ENCODE data around the gene DMAC2L. TPM values are rescaled to one million over a fixed set of nuclear protein-coding genes. Genes with fewer than 3 reads are reported as not detected.
"Not testable (repeated sequence)": the region's sequence is repeated elsewhere in the genome, so short reads cannot be mapped to it uniquely, and the experiment has no call there.

DMAC2L gene
- total and polyA plus RNA-seq, 10 of the 15 experiments (the other 5 are each of a cell fraction or from before 2014, with no cell fraction given), result 9.5 to 76.3 (median 28.2) TPM

DNA sequence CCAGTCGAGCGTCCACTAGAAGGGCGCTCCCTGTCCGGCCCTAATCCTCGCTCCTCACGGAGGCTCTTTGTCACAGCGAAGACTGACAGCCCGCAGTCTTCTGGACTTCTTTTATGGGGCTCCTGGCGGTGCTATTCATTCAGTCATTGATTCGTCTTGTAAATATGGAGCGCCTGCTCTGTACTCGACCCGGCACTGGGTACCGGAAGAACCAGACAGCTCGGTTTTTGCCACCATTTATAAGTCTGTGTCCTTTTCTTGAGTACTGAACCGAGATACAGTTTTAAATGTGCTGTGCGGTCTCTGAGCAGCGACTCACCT is 570 bp downstream of the DMAC2L start (continued):
- TF ChIP-seq, protein P1, sequence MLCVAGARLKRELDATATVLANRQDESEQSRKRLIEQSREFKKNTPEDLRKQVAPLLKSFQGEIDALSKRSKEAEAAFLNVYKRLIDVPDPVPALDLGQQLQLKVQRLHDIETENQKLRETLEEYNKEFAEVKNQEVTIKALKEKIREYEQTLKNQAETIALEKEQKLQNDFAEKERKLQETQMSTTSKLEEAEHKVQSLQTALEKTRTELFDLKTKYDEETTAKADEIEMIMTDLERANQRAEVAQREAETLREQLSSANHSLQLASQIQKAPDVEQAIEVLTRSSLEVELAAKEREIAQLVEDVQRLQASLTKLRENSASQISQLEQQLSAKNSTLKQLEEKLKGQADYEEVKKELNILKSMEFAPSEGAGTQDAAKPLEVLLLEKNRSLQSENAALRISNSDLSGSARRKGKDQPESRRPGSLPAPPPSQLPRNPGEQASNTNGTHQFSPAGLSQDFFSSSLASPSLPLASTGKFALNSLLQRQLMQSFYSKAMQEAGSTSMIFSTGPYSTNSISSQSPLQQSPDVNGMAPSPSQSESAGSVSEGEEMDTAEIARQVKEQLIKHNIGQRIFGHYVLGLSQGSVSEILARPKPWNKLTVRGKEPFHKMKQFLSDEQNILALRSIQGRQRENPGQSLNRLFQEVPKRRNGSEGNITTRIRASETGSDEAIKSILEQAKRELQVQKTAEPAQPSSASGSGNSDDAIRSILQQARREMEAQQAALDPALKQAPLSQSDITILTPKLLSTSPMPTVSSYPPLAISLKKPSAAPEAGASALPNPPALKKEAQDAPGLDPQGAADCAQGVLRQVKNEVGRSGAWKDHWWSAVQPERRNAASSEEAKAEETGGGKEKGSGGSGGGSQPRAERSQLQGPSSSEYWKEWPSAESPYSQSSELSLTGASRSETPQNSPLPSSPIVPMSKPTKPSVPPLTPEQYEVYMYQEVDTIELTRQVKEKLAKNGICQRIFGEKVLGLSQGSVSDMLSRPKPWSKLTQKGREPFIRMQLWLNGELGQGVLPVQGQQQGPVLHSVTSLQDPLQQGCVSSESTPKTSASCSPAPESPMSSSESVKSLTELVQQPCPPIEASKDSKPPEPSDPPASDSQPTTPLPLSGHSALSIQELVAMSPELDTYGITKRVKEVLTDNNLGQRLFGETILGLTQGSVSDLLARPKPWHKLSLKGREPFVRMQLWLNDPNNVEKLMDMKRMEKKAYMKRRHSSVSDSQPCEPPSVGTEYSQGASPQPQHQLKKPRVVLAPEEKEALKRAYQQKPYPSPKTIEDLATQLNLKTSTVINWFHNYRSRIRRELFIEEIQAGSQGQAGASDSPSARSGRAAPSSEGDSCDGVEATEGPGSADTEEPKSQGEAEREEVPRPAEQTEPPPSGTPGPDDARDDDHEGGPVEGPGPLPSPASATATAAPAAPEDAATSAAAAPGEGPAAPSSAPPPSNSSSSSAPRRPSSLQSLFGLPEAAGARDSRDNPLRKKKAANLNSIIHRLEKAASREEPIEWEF (IDR thresholded peaks at IDR 0.05; ENCODE audit: insufficient replicate concordance, low read depth, low read length), result no peak
- no peak for TF ChIP-seq NR2F1 (conservative IDR thresholded peaks at IDR 0.05)
- peak; percentile 63; the same call in 1 of the 2 replicates for TF ChIP-seq SMARCA5 (IDR thresholded peaks at IDR 0.05)
- no peak for TF ChIP-seq KAT2A (conservative IDR thresholded peaks at IDR 0.05; ENCODE audit: control insufficient read depth, low read depth, low read length)

DNA sequence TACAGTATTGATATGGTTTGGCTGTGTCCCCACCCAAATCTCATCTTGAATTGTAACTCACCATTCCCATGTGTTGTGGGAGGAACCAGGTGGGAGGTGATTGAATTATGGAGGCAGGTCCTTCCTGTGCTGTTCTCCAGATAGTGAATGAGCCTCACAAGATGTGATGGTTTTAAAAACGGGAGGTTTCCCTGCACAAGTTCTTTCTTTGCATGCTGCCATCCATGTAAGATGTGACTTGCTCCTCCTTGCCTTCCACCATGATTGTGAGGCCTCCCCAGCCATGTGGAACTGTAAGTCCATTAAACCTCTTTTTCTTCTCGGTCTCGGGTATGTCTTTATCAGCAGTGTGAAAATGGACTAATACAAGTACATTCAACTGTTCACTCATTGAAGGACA is 2.0 kb downstream of the DMAC2L start:
- H3K27ac ChIP-seq (ENCODE audit: control insufficient read depth, insufficient read depth); SMC1A ChIA-PET (ENCODE audit: uncharacterized antibody, unreplicated experiment); H4K20me1 ChIP-seq (ENCODE audit: control insufficient read depth, insufficient read depth); H3K4me3 ChIP-seq; H3K36me3 ChIP-seq (ENCODE audit: control insufficient read depth in 2 of 2, insufficient read depth in 2 of 2, low read length in 1 of 2); DNase-seq (ENCODE audit: low read depth, low spot score); H3K4me2 ChIP-seq (ENCODE audit: control insufficient read depth, insufficient read depth); H2AFZ ChIP-seq (ENCODE audit: control insufficient read depth, low read depth, low read length); in situ Hi-C loops (cut with MboI); ATAC-seq; POLR2A ChIA-PET; FAIRE-seq; H3K9me3 ChIP-seq (replicated peaks; ENCODE audit: control insufficient read depth, insufficient read depth, low read length); CTCF ChIA-PET; H3K9ac ChIP-seq (ENCODE audit: control insufficient read depth, insufficient read depth, low read length); RAD21 ChIA-PET (ENCODE audit: unreplicated experiment); H3K27me3 ChIP-seq (replicated peaks in 1 of 2; ENCODE audit: control insufficient read depth in 2 of 2, insufficient read depth in 2 of 2, low read length in 1 of 2); BruUV-seq (replicated peaks): not testable (repeated sequence)
- H3K79me2 ChIP-seq (ENCODE audit: control insufficient read depth, insufficient read depth, low read length), result peaks cover 36% of the 10 kb centered on the region
- TF ChIP-seq KLF5 (IDR thresholded peaks at IDR 0.05; ENCODE audit: partially characterized antibody), result peak; percentile 34
- intact Hi-C loops (cut with micrococcal nuclease; ENCODE audit: unreplicated experiment), result loop anchor here (5.0 to 10.0 kb wide), 2 partner anchors 452 to 511 kb away; no protein-coding TSS in a partner anchor
- H3K4me1 ChIP-seq (ENCODE audit: control insufficient read depth, insufficient read depth, low read length), result peaks cover 13% of the 10 kb centered on the region
- 81% methylated on average over 3 of the region's 3 CpGs for WGBS (ENCODE audit: insufficient coverage, insufficient replicate concordance, low lambda C conversion rate, missing lambda C conversion rate)
